ENCODE measurements around the gene BIRC6.
"Not testable (repeated sequence)": the region's sequence is repeated elsewhere in the genome, so short reads cannot be mapped to it uniquely, and the experiment has no call there.

The BIRC6 gene

DNA sequence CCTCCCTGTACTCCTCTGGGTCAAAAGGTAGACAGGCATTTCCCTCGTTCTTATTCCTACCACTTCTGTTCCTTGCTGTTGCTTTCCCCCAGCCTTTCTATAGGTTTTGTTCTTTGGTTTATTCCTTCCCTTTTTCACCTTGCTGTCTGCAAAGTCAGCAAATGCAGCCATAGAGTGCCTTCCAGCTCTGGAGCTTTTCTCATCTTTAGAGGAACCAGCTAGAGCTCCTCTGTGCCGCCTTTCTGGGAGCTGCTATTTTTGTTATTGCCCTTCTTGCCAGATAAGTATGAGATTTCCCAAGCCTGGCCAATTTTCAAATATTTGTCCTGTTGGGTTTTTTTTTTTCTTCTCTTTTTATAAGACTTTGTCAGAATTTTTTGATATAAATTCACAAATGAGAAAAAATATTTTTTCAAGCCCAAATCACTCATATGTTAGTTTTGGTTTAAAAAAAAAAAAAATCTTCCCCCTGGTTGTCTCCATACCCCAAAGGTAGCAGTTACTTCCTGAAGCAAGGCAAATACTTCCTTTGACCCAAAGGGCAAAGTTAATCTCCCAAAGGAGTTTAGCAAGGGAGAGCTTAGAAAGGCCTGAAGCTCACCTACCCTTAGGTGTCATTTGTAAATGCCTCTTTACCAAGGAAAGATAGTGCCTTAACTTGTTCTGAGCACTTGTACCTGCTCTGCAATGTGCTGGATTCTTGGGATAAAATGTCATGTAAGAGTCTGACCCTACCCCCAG lies 265.9 kb downstream of the BIRC6 start:
- no peak for DNase-seq

DNA sequence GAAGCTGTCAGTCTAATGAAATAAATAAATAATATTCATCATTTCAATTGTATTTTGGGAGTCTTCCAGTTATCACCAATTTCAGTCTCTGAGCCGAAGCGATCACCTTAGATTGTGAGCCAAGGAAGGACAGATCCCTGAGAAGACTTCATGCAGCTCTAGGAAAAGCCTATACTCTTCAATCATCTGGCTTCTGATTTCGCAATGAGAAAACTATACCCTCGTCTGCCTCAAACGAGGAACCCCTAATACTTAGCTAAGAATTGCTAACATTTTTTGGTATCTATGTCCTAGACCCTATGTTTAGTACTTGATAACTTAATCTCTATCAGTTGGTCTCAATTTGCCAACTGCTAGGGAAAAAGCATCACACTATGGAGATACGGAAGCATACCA lies 266.5 kb downstream of the BIRC6 start:
- no peak for DNase-seq

- no peak for DNase-seq
Measured at GRCh38 chr2:32624812-32625211, 268.0 kb downstream of the BIRC6 start.

GRCh38 chr2:32626639-32627221 lies 269.9 kb downstream of the BIRC6 start:
- DNase-seq: no peak

- no peak for DNase-seq
Measured at GRCh38 chr2:32627441-32627813, 270.6 kb downstream of the BIRC6 start.

DNA sequence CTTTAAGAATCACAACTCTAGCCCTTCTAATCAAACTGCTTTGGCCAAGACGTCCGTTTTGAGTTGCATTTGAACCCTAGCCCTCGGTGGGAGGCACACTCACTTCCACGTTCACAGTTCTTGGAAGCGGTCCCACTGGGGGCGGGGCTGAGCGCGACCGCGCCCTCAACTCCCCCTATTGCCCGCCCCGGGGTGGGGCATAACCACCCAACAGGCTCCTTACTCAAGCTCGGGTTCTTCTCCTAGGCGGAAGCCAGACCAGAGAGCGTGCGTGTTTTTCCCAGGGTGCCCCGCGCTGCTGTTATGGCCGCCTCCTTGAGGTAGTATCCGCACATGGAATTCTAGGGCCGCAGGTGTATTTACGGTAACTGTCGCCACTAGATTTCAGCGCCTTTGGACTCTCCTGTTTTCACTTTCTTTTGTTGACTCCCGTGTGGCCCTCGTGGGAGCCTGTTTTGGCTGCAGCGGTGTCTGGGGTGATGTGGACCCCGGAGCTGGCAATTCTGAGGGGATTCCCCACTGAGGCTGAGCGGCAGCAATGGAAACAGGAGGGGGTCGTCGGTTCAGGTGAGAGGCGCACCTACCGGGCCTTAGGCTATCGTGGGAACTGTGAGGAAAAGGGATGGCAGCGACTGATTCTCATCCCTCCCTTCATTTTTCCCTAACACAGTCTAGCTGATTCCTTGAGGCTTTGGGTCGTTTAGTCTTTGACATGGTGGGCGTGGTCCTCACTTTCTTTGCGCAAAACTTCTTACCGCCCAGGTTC lies 271.2 kb downstream of the BIRC6 start, which contains the start of gene TTC27:
TSS of gene TTC27 (plus strand) at position 237 of the 766 bp plus-strand sequence. CDS start at position 480, 243 bp downstream.
- peak; percentile 80 to 93 (median 88) for DNase-seq

- no peak for DNase-seq
Measured at GRCh38 chr2:32632089-32632488, 275.3 kb downstream of the BIRC6 start.

DNA sequence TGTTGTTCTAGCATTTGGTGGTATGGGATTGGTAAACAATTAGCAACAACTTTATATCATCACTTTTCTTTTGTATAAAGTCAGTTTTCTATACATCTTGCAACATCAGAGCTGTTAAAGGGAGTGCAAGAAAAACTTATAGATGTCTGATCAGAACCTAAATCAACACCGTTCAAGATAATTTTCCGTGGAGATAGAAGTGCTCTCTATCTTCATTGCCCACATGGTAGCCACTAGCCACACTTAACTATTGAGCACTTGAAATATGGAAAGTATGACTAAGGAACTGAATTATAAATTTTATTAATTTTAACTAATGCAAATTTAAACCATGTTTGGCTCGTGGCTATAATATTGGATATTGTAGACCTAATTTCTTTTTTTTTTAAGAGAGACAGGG lies 276.2 kb downstream of the BIRC6 start:
- DNase-seq: no peak

DNA sequence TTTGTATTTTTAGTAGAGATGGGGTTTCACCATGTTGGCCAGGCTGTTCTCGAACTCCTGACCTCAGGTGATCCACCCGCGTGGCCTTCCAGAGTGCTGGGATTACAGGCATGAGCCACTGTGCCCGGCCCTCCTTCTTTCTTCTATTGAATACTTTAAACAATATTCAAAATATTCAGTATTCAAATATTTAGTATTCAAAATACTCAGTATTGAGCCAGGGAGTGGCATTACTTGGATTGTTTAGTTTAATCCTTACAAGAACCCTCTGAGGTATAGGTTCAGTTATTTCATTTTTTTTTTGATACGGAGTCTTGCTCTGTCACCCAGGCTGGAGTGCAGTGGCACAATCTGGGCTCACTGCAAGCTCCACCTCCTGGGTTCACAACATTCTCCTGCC lies 281.7 kb downstream of the BIRC6 start:
- not testable (repeated sequence) for DNase-seq

DNA sequence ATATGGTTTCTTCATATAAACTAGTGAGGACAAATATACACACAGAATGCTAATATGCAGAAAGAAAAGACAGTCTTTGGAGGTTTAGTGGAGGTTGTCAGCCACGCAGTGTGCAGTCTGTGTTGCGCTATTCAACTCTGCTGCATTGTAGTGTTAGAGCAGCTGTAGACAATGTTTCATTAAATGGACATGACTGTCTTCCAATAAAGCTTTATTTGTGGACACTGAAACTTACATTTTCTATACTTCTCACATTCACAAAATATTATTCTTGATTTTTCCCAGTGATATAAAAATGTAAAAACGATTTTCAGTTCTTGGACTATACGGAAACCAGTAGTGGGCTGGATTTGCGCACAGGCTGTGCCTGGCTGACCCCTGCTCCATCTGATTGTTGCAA lies 284.4 kb downstream of the BIRC6 start:
- no peak for DNase-seq

DNA sequence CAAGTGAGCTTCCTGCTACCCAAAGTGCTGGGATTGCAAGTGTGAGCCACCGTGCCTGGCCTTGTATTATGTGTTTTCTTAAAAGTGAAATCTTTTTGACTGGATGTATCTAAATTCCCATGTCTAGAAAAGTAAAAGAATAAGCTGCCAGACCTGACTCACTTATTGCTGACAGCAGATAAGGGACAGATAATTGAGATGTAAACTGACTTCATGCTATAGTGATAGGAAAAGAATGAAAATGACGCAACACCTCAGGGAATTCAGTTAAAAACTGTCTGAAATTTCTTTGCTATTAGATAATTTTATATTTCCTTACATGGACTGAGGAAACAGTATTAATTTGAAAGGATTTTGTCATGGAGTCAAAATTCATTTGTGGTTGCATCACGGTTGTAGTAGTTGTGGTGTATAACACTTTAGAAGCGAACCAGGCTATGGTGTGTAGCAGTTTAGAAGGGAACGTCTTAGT lies 290.4 kb downstream of the BIRC6 start:
- no peak for DNase-seq

DNA sequence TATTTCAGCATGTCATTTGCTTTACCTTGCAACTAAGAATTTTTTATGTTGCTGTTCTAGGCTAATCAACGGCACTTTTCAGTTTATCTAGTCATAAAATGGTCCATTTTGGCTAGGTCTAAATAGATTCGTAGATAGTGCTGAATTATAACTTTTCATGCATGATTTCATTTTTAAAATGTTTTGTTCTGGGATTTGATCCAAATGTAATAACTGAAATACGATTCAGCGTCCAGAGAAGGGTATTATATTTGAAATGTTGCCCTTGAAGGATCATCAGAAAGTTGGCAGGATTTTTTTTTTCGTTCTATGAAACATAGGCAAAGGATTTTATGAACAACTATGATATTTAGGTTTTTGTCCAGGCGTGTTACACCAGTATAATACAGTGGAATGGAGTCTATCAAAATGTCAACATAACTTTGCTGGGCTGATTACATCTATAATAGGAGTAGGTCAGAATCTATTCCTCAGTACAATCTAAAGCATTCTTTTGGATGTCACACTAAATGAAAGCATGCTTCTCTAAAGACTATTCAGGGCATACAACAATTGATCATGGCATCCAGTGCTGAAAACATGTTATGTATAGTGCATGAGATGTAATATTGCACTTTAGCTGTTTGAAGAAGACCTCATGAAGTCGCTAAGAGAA lies 295.9 kb downstream of the BIRC6 start:
- DNase-seq: no peak

- DNase-seq: no peak
Measured at GRCh38 chr2:32656069-32656468, 299.2 kb downstream of the BIRC6 start.

DNA sequence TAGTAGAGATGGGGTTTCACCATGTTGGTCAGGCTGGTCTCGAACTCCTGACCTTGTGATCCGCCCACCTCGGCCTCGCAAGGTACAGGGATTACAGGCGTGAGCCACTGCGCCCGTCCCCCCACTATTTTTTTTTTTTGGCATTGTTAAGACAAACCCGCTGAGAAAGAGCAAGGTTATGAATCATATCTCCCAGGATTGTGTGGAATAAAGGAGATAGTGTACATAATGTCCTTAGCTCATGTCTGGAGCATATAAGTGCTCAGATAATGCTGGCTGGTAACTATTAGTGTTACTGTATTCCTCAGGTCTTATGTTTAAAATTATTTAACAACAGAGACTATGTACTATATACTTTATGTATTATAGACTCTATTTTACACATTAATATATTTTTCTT lies 307.0 kb downstream of the BIRC6 start:
- DNase-seq: no peak

- DNase-seq: no peak
Measured at GRCh38 chr2:32666704-32667103, 309.9 kb downstream of the BIRC6 start.

DNA sequence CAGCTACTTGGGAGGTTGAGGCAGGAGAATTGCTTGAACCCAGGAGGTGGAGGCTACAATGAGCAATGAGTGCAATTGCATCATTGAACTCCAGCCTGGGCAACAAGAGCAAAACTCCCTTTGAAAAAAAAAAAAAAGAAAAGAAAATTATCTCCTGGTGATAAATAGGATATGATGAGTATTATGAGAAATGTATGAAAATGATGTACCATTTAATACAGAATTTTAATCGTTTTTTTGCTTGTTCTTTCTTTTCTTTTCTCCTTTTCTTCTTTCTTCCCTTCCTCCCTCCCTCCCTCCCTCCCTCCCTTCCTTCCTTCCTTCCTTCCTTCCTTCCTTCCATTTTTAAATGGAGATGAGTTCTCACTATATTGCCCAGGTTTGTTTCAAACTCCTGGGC lies 311.4 kb downstream of the BIRC6 start:
- no peak for DNase-seq
